Skin epidermis (tissue), 12 donors: ENCODE results near the gene GET3.
"Not testable (repeated sequence)": the region's sequence is repeated elsewhere in the genome, so short reads cannot be mapped to it uniquely, and the experiment has no call there.

Experiments used
- H3K27ac ChIP-seq, 21 experiments: fragments of 200-600 bp; sonication (generic) in 11 of 21; one replicate each; pipeline ENCODE4 v1.5.0; 2020; ENCODE audit warnings: mild to moderate bottlenecking in 3 of 21, inconsistent platforms in 2 of 21, moderate library complexity in 2 of 21
- H3K4me3 ChIP-seq, 7 experiments: fragments of 200-600 bp; sonication (generic) in 2 of 7; one replicate each; pipeline ENCODE4 v1.5.0; 2020; ENCODE audit warnings: inconsistent platforms in 2 of 7, mild to moderate bottlenecking in 2 of 7, moderate library complexity in 1 of 7

The GET3 gene

GRCh38 chr19:12736995-12737834 is at the start of gene GET3:
Gene GET3 (plus strand): TSS chr19:12737497. CDS start chr19:12737506, 9 bp downstream.
- Histone ChIP-seq H3K4me3 (peak within 1 kb of the TSS; percentile 69 to 91 (median 85)), H3K27ac (peak within 1 kb of the TSS; percentile 16 to 99 (median 96))

- no peak overlapping the region for H3K27ac ChIP-seq
- no peak overlapping the region for H3K4me3 ChIP-seq
These were observed 48.3 kb upstream of the GET3 start for GRCh38 chr19:12689012-12689411.

GRCh38 chr19:12689581-12690216 is 47.6 kb upstream of the GET3 start:
- Histone ChIP-seq H3K27ac (no peak overlapping the region), H3K4me3 (no peak overlapping the region)

GRCh38 chr19:12692960-12693359 is 44.3 kb upstream of the GET3 start:
- Histone ChIP-seq H3K27ac (no peak overlapping the region), H3K4me3 (no peak overlapping the region)

- no peak overlapping the region for H3K27ac ChIP-seq
- no peak overlapping the region for H3K4me3 ChIP-seq
These were observed 42.7 kb upstream of the GET3 start for GRCh38 chr19:12694641-12695040.

- Histone ChIP-seq H3K4me3 (no peak overlapping the region), H3K27ac (peak overlapping the region in 1 of 21 experiments; percentile 87)
These were observed 42.2 kb upstream of the GET3 start for GRCh38 chr19:12695096-12695495.

- peak overlapping the region in 9 of 21 experiments; percentile 60 to 90 (median 86) for H3K27ac ChIP-seq
- peak overlapping the region; percentile 62 to 99 (median 84) for H3K4me3 ChIP-seq
These were observed 41.8 kb upstream of the GET3 start for GRCh38 chr19:12695514-12695913.

- H3K27ac ChIP-seq, result peak overlapping the region in 18 of 21 experiments; percentile 20 to 90 (median 84)
- H3K4me3 ChIP-seq, result peak overlapping the region; percentile 62 to 99 (median 84)
These were observed 41.3 kb upstream of the GET3 start for GRCh38 chr19:12695997-12696365.

- peak within 1 kb of the TSS in 20 of 21 experiments; percentile 20 to 90 (median 82) for H3K27ac ChIP-seq
- peak within 1 kb of the TSS; percentile 62 to 99 (median 84) for H3K4me3 ChIP-seq
These were observed 40.6 kb upstream of the GET3 start, which contains the start of gene FBXW9 for GRCh38 chr19:12696366-12697335. Gene FBXW9 (minus strand): TSS chr19:12696631. CDS start chr19:12696581, 50 bp downstream.

GRCh38 chr19:12697425-12697824 is 39.9 kb upstream of the GET3 start:
- H3K27ac ChIP-seq, result peak overlapping the region in 1 of 21 experiments; percentile 87
- H3K4me3 ChIP-seq, result peak overlapping the region in 1 of 7 experiments; percentile 99

- Histone ChIP-seq H3K4me3 (no peak overlapping the region), H3K27ac (no peak overlapping the region)
These were observed 39.2 kb upstream of the GET3 start for GRCh38 chr19:12698138-12698537.

- H3K4me3 ChIP-seq, result no peak overlapping the region
- H3K27ac ChIP-seq, result no peak overlapping the region
These were observed 35.6 kb upstream of the GET3 start for GRCh38 chr19:12701596-12702282.

GRCh38 chr19:12703046-12703445 is 34.3 kb upstream of the GET3 start:
- Histone ChIP-seq H3K27ac (no peak overlapping the region), H3K4me3 (no peak overlapping the region)

- no peak overlapping the region for H3K4me3 ChIP-seq
- no peak overlapping the region for H3K27ac ChIP-seq
These were observed 32.1 kb upstream of the GET3 start for GRCh38 chr19:12705169-12705568.

GRCh38 chr19:12705654-12706331 is 31.5 kb upstream of the GET3 start:
- Histone ChIP-seq H3K27ac (no peak overlapping the region), H3K4me3 (no peak overlapping the region)

GRCh38 chr19:12706332-12706718 is 31.0 kb upstream of the GET3 start:
- H3K4me3 ChIP-seq, result no peak overlapping the region
- no peak overlapping the region for H3K27ac ChIP-seq

GRCh38 chr19:12708641-12709040 is 28.7 kb upstream of the GET3 start:
- Histone ChIP-seq H3K4me3 (no peak overlapping the region), H3K27ac (no peak overlapping the region)

GRCh38 chr19:12711187-12711586 is 26.1 kb upstream of the GET3 start:
- no peak overlapping the region for H3K27ac ChIP-seq
- no peak overlapping the region for H3K4me3 ChIP-seq

GRCh38 chr19:12712077-12712476 is 25.2 kb upstream of the GET3 start:
- not testable (repeated sequence) for H3K4me3 ChIP-seq, H3K27ac ChIP-seq
